Esophagus muscularis mucosa (tissue), 3 donors: ENCODE measurements around the gene EFCC1.

Experiments
- CTCF ChIP-seq, 3 experiments: fragments of 200-600 bp in 2 of 3; fragments of 450-650 bp in 1 of 3; sonication (generic) in 2 of 3; IDR thresholded peaks; one replicate each; pipeline ENCODE4 v1.5.1; 2017 to 2019; ENCODE audit warnings: antibody characterized with exemption in 3 of 3, mild to moderate bottlenecking in 2 of 3, moderate library complexity in 1 of 3
- POLR2A ChIP-seq: fragments of 450-650 bp; IDR thresholded peaks from one replicate; pipeline ENCODE4 v1.6.1; 2017; ENCODE audit warnings: antibody characterized with exemption, moderate library complexity, mild to moderate bottlenecking, low read depth

DNA sequence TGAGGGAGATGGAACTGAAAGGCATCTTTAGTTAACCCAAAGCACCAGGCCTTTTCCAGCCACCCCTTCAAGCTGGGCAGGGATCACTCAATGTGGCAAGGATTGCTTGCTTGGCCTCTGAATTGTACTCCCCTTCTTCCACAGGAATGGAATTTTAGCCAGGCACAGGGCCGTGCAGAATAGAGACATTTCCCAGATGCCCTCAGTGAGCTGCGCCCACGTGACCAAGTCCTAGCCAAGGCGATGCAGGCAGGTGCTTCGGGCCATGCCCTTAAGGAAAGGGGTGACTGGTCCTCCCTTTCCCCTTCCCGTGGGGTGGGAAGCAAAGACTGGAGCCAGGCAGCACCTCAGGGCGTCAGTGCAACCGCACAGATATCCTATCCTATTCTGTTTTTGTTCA is 77.4 kb downstream of the EFCC1 start:
- TF ChIP-seq CTCF (IDR thresholded peaks at IDR 0.05) (no peak), POLR2A (no peak)
